Stimulated activated CD8-positive, alpha-beta memory T cell treated with anti-CD3 and anti-CD28 coated beads, Interleukin-7, amount 100 ng/mL, for 48 hours (primary cell): Measurements from ENCODE around the gene DDX27.

Source experiments
- DNase-seq, 2 donors: peaks; one replicate each; pipeline ENCODE4 v3.0.0-alpha.2; 2020; ENCODE audit warnings: low read depth in 1 of 2; ENCODE audit errors: extremely low read depth in 1 of 2

DDX27 gene

GRCh38 chr20:49247169-49247723, 28.0 kb downstream of the DDX27 start:
- DNase-seq: no peak

GRCh38 chr20:49247792-49248191, 28.6 kb downstream of the DDX27 start:
- no peak for DNase-seq

GRCh38 chr20:49248301-49248700, 29.1 kb downstream of the DDX27 start:
- no peak for DNase-seq

- DNase-seq: no peak
Measured at GRCh38 chr20:49248879-49249665, 29.9 kb downstream of the DDX27 start.

- no peak for DNase-seq
Measured at GRCh38 chr20:49252556-49253350, 33.5 kb downstream of the DDX27 start.

GRCh38 chr20:49256261-49256660, 37.0 kb downstream of the DDX27 start:
- no peak for DNase-seq

GRCh38 chr20:49259284-49259683, 40.1 kb downstream of the DDX27 start:
- DNase-seq: no peak

- no peak for DNase-seq
Measured at GRCh38 chr20:49259799-49260198, 40.6 kb downstream of the DDX27 start.

GRCh38 chr20:49260218-49260617, 41.0 kb downstream of the DDX27 start:
- DNase-seq: no peak

GRCh38 chr20:49261173-49261572, 42.0 kb downstream of the DDX27 start:
- DNase-seq: no peak

GRCh38 chr20:49262444-49262843, 43.2 kb downstream of the DDX27 start:
- no peak for DNase-seq

- DNase-seq: no peak
Measured at GRCh38 chr20:49267327-49267726, 48.1 kb downstream of the DDX27 start.

- no peak for DNase-seq
Measured at GRCh38 chr20:49268600-49269365, 49.6 kb downstream of the DDX27 start.

GRCh38 chr20:49270177-49270576, 51.0 kb downstream of the DDX27 start:
- no peak for DNase-seq

- DNase-seq: no peak
Measured at GRCh38 chr20:49270736-49271135, 51.5 kb downstream of the DDX27 start.

GRCh38 chr20:49272654-49273053, 53.4 kb downstream of the DDX27 start:
- DNase-seq: no peak

- DNase-seq: no peak
Measured at GRCh38 chr20:49273696-49274277, 54.6 kb downstream of the DDX27 start.

- no peak for DNase-seq
Measured at GRCh38 chr20:49275216-49275615, 56.0 kb downstream of the DDX27 start.

- DNase-seq: no peak
Measured at GRCh38 chr20:49275636-49276035, 56.4 kb downstream of the DDX27 start.

- DNase-seq: peak in 1 of 2 donors; percentile 50
Measured at GRCh38 chr20:49276161-49276960, 57.1 kb downstream of the DDX27 start.
